ENCODE data around the gene TRIM3. TPM values are rescaled to one million over a fixed set of nuclear protein-coding genes. Genes with fewer than 3 reads are reported as not detected.

TRIM3 gene
- polyA plus RNA-seq, 12 donors = 11.3 to 27.6 (median 13.7) TPM; not detected in 1

- no peak for DNase-seq
These were observed 32.8 kb downstream of the TRIM3 start, which contains the start of gene HPX for GRCh38 chr11:6440906-6441358. Gene HPX, minus strand, starts transcription at chr11:6440987. Its CDS starts 24 bp downstream, at chr11:6440963.

GRCh38 chr11:6438979-6439571, 34.7 kb downstream of the TRIM3 start:
- DNase-seq = peak; percentile 16

- no peak for DNase-seq
These were observed 35.7 kb downstream of the TRIM3 start for GRCh38 chr11:6437993-6438392.

GRCh38 chr11:6437423-6437822, 36.3 kb downstream of the TRIM3 start:
- DNase-seq = no peak

- no peak for DNase-seq
These were observed 39.6 kb downstream of the TRIM3 start for GRCh38 chr11:6433998-6434660.

GRCh38 chr11:6431861-6432260, 41.9 kb downstream of the TRIM3 start:
- DNase-seq = no peak

- no peak for DNase-seq
These were observed 46.2 kb downstream of the TRIM3 start for GRCh38 chr11:6427516-6427915.

- no peak for DNase-seq
These were observed 53.1 kb downstream of the TRIM3 start for GRCh38 chr11:6420677-6421076.

GRCh38 chr11:6419009-6419631, 54.6 kb downstream of the TRIM3 start, which contains the start of gene APBB1:
Gene APBB1, minus strand, starts transcription at chr11:6419094. Its CDS starts 7,747 bp downstream, at chr11:6411347.
- peak; percentile 70 for DNase-seq

GRCh38 chr11:6418557-6419008, 55.2 kb downstream of the TRIM3 start:
- DNase-seq = peak; percentile 21

- no peak for DNase-seq
These were observed 55.7 kb downstream of the TRIM3 start for GRCh38 chr11:6417907-6418556.

- no peak for DNase-seq
These were observed 57.9 kb downstream of the TRIM3 start for GRCh38 chr11:6415797-6416196.

- no peak for DNase-seq
These were observed 58.8 kb downstream of the TRIM3 start for GRCh38 chr11:6414874-6415328.

- no peak for DNase-seq
These were observed 59.9 kb downstream of the TRIM3 start for GRCh38 chr11:6413791-6414201.

- DNase-seq = no peak
These were observed 62.1 kb downstream of the TRIM3 start for GRCh38 chr11:6411594-6412031.

- DNase-seq = no peak
These were observed 62.9 kb downstream of the TRIM3 start for GRCh38 chr11:6410695-6411430.

- no peak for DNase-seq
These were observed 67.4 kb downstream of the TRIM3 start for GRCh38 chr11:6406370-6406769.

- DNase-seq = no peak
These were observed 67.9 kb downstream of the TRIM3 start for GRCh38 chr11:6405846-6406245.

- DNase-seq = peak; percentile 21
These were observed 68.6 kb downstream of the TRIM3 start for GRCh38 chr11:6405052-6405667.

GRCh38 chr11:6404342-6405051, 69.2 kb downstream of the TRIM3 start:
- DNase-seq = no peak
